ENCODE data around the gene FBXO28.
"Not testable (repeated sequence)": the region's sequence is repeated elsewhere in the genome, so short reads cannot be mapped to it uniquely, and the experiment has no call there.

FBXO28 gene

DNA sequence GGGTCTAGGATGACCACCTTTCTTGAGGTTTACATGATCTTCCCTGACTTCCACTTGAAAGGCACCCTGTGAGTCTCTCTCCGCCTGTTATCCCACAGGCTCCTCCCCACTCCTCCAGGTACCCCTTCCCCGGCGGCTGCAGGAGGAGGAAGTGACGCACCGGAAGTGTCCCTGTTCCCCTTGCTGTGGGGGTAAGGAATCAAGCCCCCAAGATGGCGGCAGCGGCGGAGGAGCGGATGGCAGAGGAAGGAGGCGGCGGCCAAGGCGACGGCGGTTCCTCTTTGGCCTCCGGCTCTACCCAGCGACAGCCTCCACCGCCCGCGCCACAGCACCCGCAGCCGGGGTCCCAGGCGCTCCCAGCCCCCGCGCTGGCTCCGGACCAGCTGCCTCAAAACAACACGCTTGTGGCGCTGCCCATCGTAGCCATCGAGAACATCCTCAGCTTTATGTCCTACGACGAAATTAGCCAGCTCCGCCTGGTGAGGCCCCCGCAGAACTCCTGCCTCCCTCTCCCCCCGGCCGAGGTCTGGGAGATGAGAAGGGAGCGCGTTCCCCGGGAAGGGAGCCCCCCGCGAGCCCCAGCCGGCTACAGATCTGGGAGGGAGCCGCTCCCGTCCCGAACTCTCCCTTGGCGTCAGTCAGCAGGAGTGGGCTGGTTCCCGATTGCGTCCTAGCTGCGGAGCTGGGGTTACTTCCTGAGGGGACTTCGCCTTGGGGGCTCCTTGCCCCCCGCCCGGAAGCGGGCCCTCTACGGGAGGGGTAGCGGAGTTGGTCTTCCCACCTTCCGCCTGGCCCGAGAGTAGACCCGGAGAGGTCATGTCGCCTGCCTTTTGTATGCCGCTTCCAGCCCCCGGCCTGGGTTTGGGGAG is at the start of gene FBXO28:
Gene FBXO28, plus strand, starts transcription at position 194 of the 869 bp plus-strand sequence. Its CDS starts 19 bp downstream, at position 213.
- peaks cover 24% of the 10 kb centered on the region for H3K4me1 ChIP-seq (ENCODE audit: insufficient read depth, low read length)
- H3K9ac ChIP-seq (ENCODE audit: low read length): peak within 1 kb of the TSS; percentile 80
- peak within 1 kb of the TSS; percentile 81 to 90 for H3K4me3 ChIP-seq (ENCODE audit: low read depth in 1 of 2, low read length in 2 of 2)
- H3K27ac ChIP-seq (ENCODE audit: low read depth, low read length): peak within 1 kb of the TSS; percentile 88
- no peaks in the 10 kb centered on the region for H3K27me3 ChIP-seq (ENCODE audit: control insufficient read depth in 1 of 2, insufficient read depth in 2 of 2, low read length in 2 of 2)
- no peaks in the 10 kb centered on the region for H3K36me3 ChIP-seq (ENCODE audit: insufficient read depth, low read length)
- no peaks in the 10 kb centered on the region for H3K9me3 ChIP-seq (ENCODE audit: low read length)

GRCh38 chr1:224064150-224064549 is 49.8 kb upstream of the FBXO28 start:
- Histone ChIP-seq H3K36me3 (ENCODE audit: insufficient read depth, low read length) (no peaks in the 10 kb centered on the region), H3K9ac (ENCODE audit: low read length) (no peak overlapping the region), H3K9me3 (ENCODE audit: low read length) (no peaks in the 10 kb centered on the region)

GRCh38 chr1:224065455-224065854 is 48.5 kb upstream of the FBXO28 start:
- no peak overlapping the region for H3K27ac ChIP-seq (ENCODE audit: low read depth, low read length)
- no peaks in the 10 kb centered on the region for H3K36me3 ChIP-seq (ENCODE audit: insufficient read depth, low read length)
- H3K27me3 ChIP-seq (ENCODE audit: control insufficient read depth in 1 of 2, insufficient read depth in 2 of 2, low read length in 2 of 2): no peaks in the 10 kb centered on the region
- no peaks in the 10 kb centered on the region for H3K9me3 ChIP-seq (ENCODE audit: low read length)
- no peaks in the 10 kb centered on the region for H3K4me1 ChIP-seq (ENCODE audit: insufficient read depth, low read length)
- no peak overlapping the region for H3K9ac ChIP-seq (ENCODE audit: low read length)
- H3K4me3 ChIP-seq (ENCODE audit: low read depth in 1 of 2, low read length in 2 of 2): no peak overlapping the region

More at GRCh38 chr1:224064150-224064549, 49.8 kb upstream of the FBXO28 start:
- Histone ChIP-seq H3K27me3 (ENCODE audit: control insufficient read depth in 1 of 2, insufficient read depth in 2 of 2, low read length in 2 of 2) (no peaks in the 10 kb centered on the region), H3K4me1 (ENCODE audit: insufficient read depth, low read length) (no peaks in the 10 kb centered on the region), H3K27ac (ENCODE audit: low read depth, low read length) (no peak overlapping the region), H3K4me3 (ENCODE audit: low read depth in 1 of 2, low read length in 2 of 2) (no peak overlapping the region)

GRCh38 chr1:224067207-224067606 is 46.7 kb upstream of the FBXO28 start:
- Histone ChIP-seq H3K9me3 (ENCODE audit: low read length) (no peaks in the 10 kb centered on the region), H3K4me1 (ENCODE audit: insufficient read depth, low read length) (no peaks in the 10 kb centered on the region), H3K36me3 (ENCODE audit: insufficient read depth, low read length) (no peaks in the 10 kb centered on the region), H3K27me3 (ENCODE audit: control insufficient read depth in 1 of 2, insufficient read depth in 2 of 2, low read length in 2 of 2) (no peaks in the 10 kb centered on the region), H3K9ac (ENCODE audit: low read length) (no peak overlapping the region), H3K27ac (ENCODE audit: low read depth, low read length) (no peak overlapping the region), H3K4me3 (ENCODE audit: low read depth in 1 of 2, low read length in 2 of 2) (no peak overlapping the region)

DNA sequence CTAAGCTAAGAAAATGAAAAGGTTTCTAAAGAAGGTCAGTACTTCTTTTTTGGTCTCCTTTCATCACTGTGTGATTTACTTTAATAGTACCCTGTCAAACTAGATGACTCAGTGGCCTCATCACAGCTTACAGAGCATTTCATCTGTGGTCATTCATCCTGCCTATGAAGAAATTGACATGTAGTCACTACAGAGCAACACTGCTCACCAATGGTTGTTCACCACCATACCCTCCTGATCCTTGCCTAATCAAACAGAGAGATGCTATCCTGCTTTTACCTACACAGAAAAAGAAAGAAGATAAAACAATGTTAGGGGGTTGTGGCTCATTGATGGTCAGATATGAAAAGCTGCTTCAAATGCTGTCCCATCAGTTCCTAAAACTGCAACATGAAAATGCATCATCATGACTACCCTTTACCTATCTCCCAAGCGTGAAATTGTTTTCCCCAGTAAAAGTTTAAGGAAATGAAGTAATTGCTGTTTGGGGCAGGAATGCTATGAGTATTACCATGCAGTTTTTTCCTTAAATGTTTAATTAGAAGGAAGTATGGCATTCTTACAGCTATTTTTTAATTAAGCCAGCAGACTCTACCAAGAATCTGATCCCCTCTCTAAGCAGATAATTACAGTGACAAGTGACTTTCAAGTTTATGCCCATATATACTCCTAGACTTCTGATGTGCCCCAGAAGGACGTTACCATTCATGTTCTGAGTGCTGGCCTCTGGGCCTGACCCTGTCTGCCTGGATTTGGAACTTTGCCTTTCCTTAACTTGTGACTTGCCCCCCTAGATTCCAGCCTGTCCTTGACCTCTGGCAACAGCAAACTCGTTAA is 46.1 kb upstream of the FBXO28 start:
- Histone ChIP-seq H3K9ac (ENCODE audit: low read length) (no peak overlapping the region), H3K4me1 (ENCODE audit: insufficient read depth, low read length) (no peaks in the 10 kb centered on the region), H3K9me3 (ENCODE audit: low read length) (no peaks in the 10 kb centered on the region), H3K27ac (ENCODE audit: low read depth, low read length) (no peak overlapping the region), H3K27me3 (ENCODE audit: control insufficient read depth in 1 of 2, insufficient read depth in 2 of 2, low read length in 2 of 2) (no peaks in the 10 kb centered on the region), H3K36me3 (ENCODE audit: insufficient read depth, low read length) (no peaks in the 10 kb centered on the region), H3K4me3 (ENCODE audit: low read depth in 1 of 2, low read length in 2 of 2) (no peak overlapping the region)

- H3K27ac ChIP-seq (ENCODE audit: low read depth, low read length): no peak overlapping the region
- H3K9ac ChIP-seq (ENCODE audit: low read length): no peak overlapping the region
- H3K4me3 ChIP-seq (ENCODE audit: low read depth in 1 of 2, low read length in 2 of 2): no peak overlapping the region
- H3K9me3 ChIP-seq (ENCODE audit: low read length): no peaks in the 10 kb centered on the region
- no peaks in the 10 kb centered on the region for H3K36me3 ChIP-seq (ENCODE audit: insufficient read depth, low read length)
- H3K27me3 ChIP-seq (ENCODE audit: control insufficient read depth in 1 of 2, insufficient read depth in 2 of 2, low read length in 2 of 2): no peaks in the 10 kb centered on the region
- H3K4me1 ChIP-seq (ENCODE audit: insufficient read depth, low read length): no peaks in the 10 kb centered on the region
Observed at GRCh38 chr1:224068458-224069072, 45.3 kb upstream of the FBXO28 start.

DNA sequence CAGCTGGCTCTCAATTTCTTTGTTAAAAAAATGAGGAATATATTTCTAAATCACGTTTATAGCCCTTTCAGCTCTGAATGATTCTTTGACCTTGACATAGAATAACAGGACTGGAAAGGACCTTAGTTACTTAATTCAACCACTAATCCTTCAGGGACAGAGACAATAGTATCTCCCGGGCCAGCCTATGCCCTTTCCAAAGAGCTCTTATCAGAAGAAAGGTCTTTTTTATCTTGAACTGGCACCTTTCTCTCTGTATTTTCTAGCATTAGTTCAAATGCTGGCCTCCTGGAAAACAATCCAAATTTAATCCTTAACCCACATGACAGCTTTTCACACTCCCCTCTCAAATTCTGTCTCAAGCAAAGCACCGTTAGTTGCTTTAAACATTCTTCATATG is 44.8 kb upstream of the FBXO28 start:
- Histone ChIP-seq H3K9ac (ENCODE audit: low read length) (no peak overlapping the region), H3K27me3 (ENCODE audit: control insufficient read depth in 1 of 2, insufficient read depth in 2 of 2, low read length in 2 of 2) (no peaks in the 10 kb centered on the region), H3K4me3 (ENCODE audit: low read depth in 1 of 2, low read length in 2 of 2) (no peak overlapping the region), H3K9me3 (ENCODE audit: low read length) (no peaks in the 10 kb centered on the region), H3K36me3 (ENCODE audit: insufficient read depth, low read length) (no peaks in the 10 kb centered on the region), H3K27ac (ENCODE audit: low read depth, low read length) (no peak overlapping the region), H3K4me1 (ENCODE audit: insufficient read depth, low read length) (no peaks in the 10 kb centered on the region)

GRCh38 chr1:224070521-224070920 is 43.4 kb upstream of the FBXO28 start:
- H3K27ac ChIP-seq (ENCODE audit: low read depth, low read length): no peak overlapping the region
- no peaks in the 10 kb centered on the region for H3K4me1 ChIP-seq (ENCODE audit: insufficient read depth, low read length)
- H3K27me3 ChIP-seq (ENCODE audit: control insufficient read depth in 1 of 2, insufficient read depth in 2 of 2, low read length in 2 of 2): no peaks in the 10 kb centered on the region
- no peaks in the 10 kb centered on the region for H3K9me3 ChIP-seq (ENCODE audit: low read length)
- no peak overlapping the region for H3K4me3 ChIP-seq (ENCODE audit: low read depth in 1 of 2, low read length in 2 of 2)
- H3K9ac ChIP-seq (ENCODE audit: low read length): no peak overlapping the region
- H3K36me3 ChIP-seq (ENCODE audit: insufficient read depth, low read length): no peaks in the 10 kb centered on the region

- H3K4me3 ChIP-seq (ENCODE audit: low read depth in 1 of 2, low read length in 2 of 2): no peak overlapping the region
- no peaks in the 10 kb centered on the region for H3K36me3 ChIP-seq (ENCODE audit: insufficient read depth, low read length)
- H3K9me3 ChIP-seq (ENCODE audit: low read length): no peaks in the 10 kb centered on the region
- no peaks in the 10 kb centered on the region for H3K27me3 ChIP-seq (ENCODE audit: control insufficient read depth in 1 of 2, insufficient read depth in 2 of 2, low read length in 2 of 2)
- H3K27ac ChIP-seq (ENCODE audit: low read depth, low read length): no peak overlapping the region
- no peak overlapping the region for H3K9ac ChIP-seq (ENCODE audit: low read length)
- no peaks in the 10 kb centered on the region for H3K4me1 ChIP-seq (ENCODE audit: insufficient read depth, low read length)
Observed at GRCh38 chr1:224076407-224076806, 37.5 kb upstream of the FBXO28 start.

DNA sequence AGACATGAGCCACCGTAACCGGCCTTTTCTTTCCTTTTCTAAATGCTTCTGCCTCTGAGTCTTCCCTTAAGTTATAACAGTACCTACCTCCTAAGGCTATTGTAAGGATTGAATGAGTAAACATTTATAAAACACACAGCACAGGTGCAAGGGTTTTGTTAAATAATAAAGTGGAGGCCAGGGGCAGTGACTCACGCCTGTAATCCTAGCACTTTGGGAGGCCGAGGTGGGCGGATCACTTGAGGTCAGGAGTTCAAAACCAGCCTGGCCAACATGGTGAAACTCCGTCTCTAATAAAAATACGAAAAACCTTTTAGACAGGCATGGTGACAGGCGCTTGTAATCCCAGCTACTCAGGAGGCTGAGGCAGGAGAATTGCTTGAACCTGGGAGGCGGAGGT is 34.3 kb upstream of the FBXO28 start:
- not testable (repeated sequence) for H3K4me3 ChIP-seq (ENCODE audit: low read depth in 1 of 2, low read length in 2 of 2); H3K4me1 ChIP-seq (ENCODE audit: insufficient read depth, low read length); H3K9ac ChIP-seq (ENCODE audit: low read length); H3K9me3 ChIP-seq (ENCODE audit: low read length); H3K36me3 ChIP-seq (ENCODE audit: insufficient read depth, low read length); H3K27ac ChIP-seq (ENCODE audit: low read depth, low read length); H3K27me3 ChIP-seq (ENCODE audit: control insufficient read depth in 1 of 2, insufficient read depth in 2 of 2, low read length in 2 of 2)

- no peak overlapping the region for H3K9ac ChIP-seq (ENCODE audit: low read length)
- no peaks in the 10 kb centered on the region for H3K9me3 ChIP-seq (ENCODE audit: low read length)
- H3K4me3 ChIP-seq (ENCODE audit: low read depth in 1 of 2, low read length in 2 of 2): no peak overlapping the region
- no peak overlapping the region for H3K27ac ChIP-seq (ENCODE audit: low read depth, low read length)
- no peaks in the 10 kb centered on the region for H3K36me3 ChIP-seq (ENCODE audit: insufficient read depth, low read length)
- no peaks in the 10 kb centered on the region for H3K27me3 ChIP-seq (ENCODE audit: control insufficient read depth in 1 of 2, insufficient read depth in 2 of 2, low read length in 2 of 2)
- no peaks in the 10 kb centered on the region for H3K4me1 ChIP-seq (ENCODE audit: insufficient read depth, low read length)
Observed at GRCh38 chr1:224080115-224080774, 33.7 kb upstream of the FBXO28 start.
